ENCODE data around the gene ARL13B. TPM values are rescaled to one million over a fixed set of nuclear protein-coding genes. Genes with fewer than 3 reads are reported as not detected.

The ARL13B gene
- total and polyA plus RNA-seq, 2 donors (not counting 1 experiment from before 2014, with no cell fraction given), result 1.3 to 12.9 TPM

GRCh38 chr3:94046533-94046932 is 66.6 kb downstream of the ARL13B start:
- Mint-ChIP-seq H3K4me1 (no peaks in the 10 kb centered on the region), H3K27ac (no peak overlapping the region), H3K4me3 (no peak overlapping the region), H3K9me3 (ENCODE audit: insufficient read depth) (no peaks in the 10 kb centered on the region), H3K27me3 (no peaks in the 10 kb centered on the region)
- Histone ChIP-seq H3K27ac (ENCODE audit: low read length in 2 of 2) (no peak overlapping the region), H3K79me2 (ENCODE audit: control insufficient read depth, insufficient read depth, low read length) (no peaks in the 10 kb centered on the region), H3K9ac (ENCODE audit: low read length) (no peak overlapping the region), H3K36me3 (replicated peaks in 1 of 2; ENCODE audit: control extremely low read depth in 1 of 2, control insufficient read depth in 1 of 2, extremely low read depth in 1 of 2, insufficient read depth in 2 of 2, low read length in 1 of 2) (no peaks in the 10 kb centered on the region), H3K27me3 (replicated peaks in 1 of 4; ENCODE audit: control extremely low read depth in 1 of 4, control insufficient read depth in 3 of 4, insufficient read depth in 4 of 4, low read length in 3 of 4) (no peaks in the 10 kb centered on the region), H3K4me2 (replicated peaks; ENCODE audit: low read depth, low read length, poor library complexity, severe bottlenecking) (no peak overlapping the region), H4K20me1 (ENCODE audit: control insufficient read depth, insufficient read depth, low read length, poor library complexity, severe bottlenecking) (no peaks in the 10 kb centered on the region), H2AFZ (ENCODE audit: insufficient read depth, low read depth, low read length, poor library complexity, severe bottlenecking) (no peak overlapping the region), H3K4me1 (ENCODE audit: control insufficient read depth in 2 of 2, insufficient read depth in 2 of 2, low read length in 2 of 2) (no peaks in the 10 kb centered on the region), H3K4me3 (ENCODE audit: control extremely low read depth in 1 of 5, extremely low read depth in 1 of 5, insufficient read depth in 1 of 5, low read depth in 2 of 5, low read length in 4 of 5) (no peak overlapping the region), H3K9me3 (ENCODE audit: control extremely low read depth in 1 of 3, control insufficient read depth in 2 of 3, insufficient read depth in 1 of 3, low read length in 2 of 3) (peaks cover 0 to 10% (median 0%) of the 10 kb centered on the region in 3 donors)
- DNase-seq (no peak), ATAC-seq (ENCODE audit: low read depth) (no peak)
- TF ChIP-seq EZH2 (IDR thresholded peaks at IDR 0.05; ENCODE audit: borderline replicate concordance, insufficient read depth, low read depth, low read length, poor library complexity, severe bottlenecking), result no peak
- TF ChIP-seq, protein P1, sequence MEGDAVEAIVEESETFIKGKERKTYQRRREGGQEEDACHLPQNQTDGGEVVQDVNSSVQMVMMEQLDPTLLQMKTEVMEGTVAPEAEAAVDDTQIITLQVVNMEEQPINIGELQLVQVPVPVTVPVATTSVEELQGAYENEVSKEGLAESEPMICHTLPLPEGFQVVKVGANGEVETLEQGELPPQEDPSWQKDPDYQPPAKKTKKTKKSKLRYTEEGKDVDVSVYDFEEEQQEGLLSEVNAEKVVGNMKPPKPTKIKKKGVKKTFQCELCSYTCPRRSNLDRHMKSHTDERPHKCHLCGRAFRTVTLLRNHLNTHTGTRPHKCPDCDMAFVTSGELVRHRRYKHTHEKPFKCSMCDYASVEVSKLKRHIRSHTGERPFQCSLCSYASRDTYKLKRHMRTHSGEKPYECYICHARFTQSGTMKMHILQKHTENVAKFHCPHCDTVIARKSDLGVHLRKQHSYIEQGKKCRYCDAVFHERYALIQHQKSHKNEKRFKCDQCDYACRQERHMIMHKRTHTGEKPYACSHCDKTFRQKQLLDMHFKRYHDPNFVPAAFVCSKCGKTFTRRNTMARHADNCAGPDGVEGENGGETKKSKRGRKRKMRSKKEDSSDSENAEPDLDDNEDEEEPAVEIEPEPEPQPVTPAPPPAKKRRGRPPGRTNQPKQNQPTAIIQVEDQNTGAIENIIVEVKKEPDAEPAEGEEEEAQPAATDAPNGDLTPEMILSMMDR (IDR thresholded peaks at IDR 0.05), result no peak
- no CpG with 5 or more reads among the region's 2 CpGs for WGBS (ENCODE audit: insufficient coverage)
- intact Hi-C loops (cut with micrococcal nuclease), result no loop called here
- CTCF ChIA-PET, result no interaction called here
- POLR2A ChIA-PET, result no interaction called here

GRCh38 chr3:94049267-94049666 is 69.3 kb downstream of the ARL13B start:
- no CpG with 5 or more reads among the region's 2 CpGs for WGBS (ENCODE audit: insufficient coverage)
- H3K27ac Mint-ChIP-seq, result no peak overlapping the region
- no peak overlapping the region for H3K27ac ChIP-seq (ENCODE audit: low read length in 2 of 2)
- H3K9me3 Mint-ChIP-seq (ENCODE audit: insufficient read depth), result no peaks in the 10 kb centered on the region
- intact Hi-C loops (cut with micrococcal nuclease), result no loop called here
- peaks cover 0 to 4% (median 0%) of the 10 kb centered on the region in 3 donors for H3K9me3 ChIP-seq (ENCODE audit: control extremely low read depth in 1 of 3, control insufficient read depth in 2 of 3, insufficient read depth in 1 of 3, low read length in 2 of 3)
- H3K4me1 Mint-ChIP-seq, result no peaks in the 10 kb centered on the region
- H3K4me3 Mint-ChIP-seq, result no peak overlapping the region
- H3K27me3 ChIP-seq (replicated peaks in 1 of 4; ENCODE audit: control extremely low read depth in 1 of 4, control insufficient read depth in 3 of 4, insufficient read depth in 4 of 4, low read length in 3 of 4), result no peaks in the 10 kb centered on the region
- ChIA-PET CTCF (interaction anchor here (0.7 to 1.7 kb wide), 2 partner anchors 11 to 13 kb away, joined by 3 to 5 read pairs; partner anchors contain the start of genes DHFR2 and NSUN3), POLR2A (no interaction called here)
- no peaks in the 10 kb centered on the region for H4K20me1 ChIP-seq (ENCODE audit: control insufficient read depth, insufficient read depth, low read length, poor library complexity, severe bottlenecking)
- H2AFZ ChIP-seq (ENCODE audit: insufficient read depth, low read depth, low read length, poor library complexity, severe bottlenecking), result no peak overlapping the region
- H3K4me3 ChIP-seq (ENCODE audit: control extremely low read depth in 1 of 5, extremely low read depth in 1 of 5, insufficient read depth in 1 of 5, low read depth in 2 of 5, low read length in 4 of 5), result no peak overlapping the region
- ATAC-seq (ENCODE audit: low read depth) (no peak), DNase-seq (no peak)
- H3K4me2 ChIP-seq (replicated peaks; ENCODE audit: low read depth, low read length, poor library complexity, severe bottlenecking), result no peak overlapping the region
- H3K9ac ChIP-seq (ENCODE audit: low read length), result no peak overlapping the region
- H3K4me1 ChIP-seq (ENCODE audit: control insufficient read depth in 2 of 2, insufficient read depth in 2 of 2, low read length in 2 of 2), result no peaks in the 10 kb centered on the region
- no peaks in the 10 kb centered on the region for H3K36me3 ChIP-seq (replicated peaks in 1 of 2; ENCODE audit: control extremely low read depth in 1 of 2, control insufficient read depth in 1 of 2, extremely low read depth in 1 of 2, insufficient read depth in 2 of 2, low read length in 1 of 2)
- TF ChIP-seq EZH2 (IDR thresholded peaks at IDR 0.05; ENCODE audit: borderline replicate concordance, insufficient read depth, low read depth, low read length, poor library complexity, severe bottlenecking), result no peak
- TF ChIP-seq, protein P1 (IDR thresholded peaks at IDR 0.05), result no peak
- H3K79me2 ChIP-seq (ENCODE audit: control insufficient read depth, insufficient read depth, low read length), result no peaks in the 10 kb centered on the region
- H3K27me3 Mint-ChIP-seq, result no peaks in the 10 kb centered on the region
